CD4-positive, alpha-beta T cell (primary cell): ENCODE data around the gene DPEP2NB. TPM values are rescaled to one million over a fixed set of nuclear protein-coding genes. Genes with fewer than 3 reads are reported as not detected.

Source experiments
- ATAC-seq: fragments of 200-7000 bp; cut with Tn5 transposase; one replicate; pipeline ENCODE4 v1.10.0; 2022; ENCODE audit warnings: mild to moderate bottlenecking; ENCODE audit not compliant: poor library complexity
- CTCF ChIA-PET: fragments of 350-600 bp; sonication (Branson Sonifier 250); formaldehyde crosslinking; loops from one replicate; lab custom pipeline; 2021; ENCODE audit warnings: antibody characterized with exemption, inconsistent platforms; lab: Charles Lee
- POLR2A ChIA-PET: fragments of 350-600 bp; sonication (Branson Sonifier 250); formaldehyde crosslinking; loops from one replicate; lab custom pipeline; 2021; ENCODE audit warnings: antibody characterized with exemption, inconsistent platforms; lab: Charles Lee
- DNase-seq, 14 experiments: peaks; one replicate each; pipeline ENCODE4 v3.0.0-alpha.2; 2013 to 2020; ENCODE audit warnings: mixed read lengths in 2 of 14
- H3K27ac ChIP-seq, 2 donors: one replicate each; pipeline versions ENCODE4 v1.5.1 to v1.7.0; 2013; ENCODE audit warnings: low read length in 2 of 2, low read depth in 1 of 2, mild to moderate bottlenecking in 1 of 2
- H3K27me3 ChIP-seq, 2 experiments: 1 replicate in 1 of 2; 2 replicates in 1 of 2; pipeline versions ENCODE4 v1.6.1 to v1.7.0; 2013; ENCODE audit warnings: low read length in 2 of 2, control low read depth in 1 of 2, mild to moderate bottlenecking in 1 of 2, moderate library complexity in 1 of 2; ENCODE audit not compliant: insufficient read depth in 2 of 2, control insufficient read depth in 1 of 2
- H3K36me3 ChIP-seq: one replicate; pipeline ENCODE4 v1.6.1; 2013; ENCODE audit warnings: low read length, control low read depth; ENCODE audit not compliant: insufficient read depth
- H3K4me1 ChIP-seq: one replicate; pipeline ENCODE4 v1.6.1; 2013; ENCODE audit warnings: low read length, control low read depth; ENCODE audit not compliant: insufficient read depth
- H3K4me3 ChIP-seq: one replicate; pipeline ENCODE4 v1.5.1; 2013; ENCODE audit warnings: mild to moderate bottlenecking, low read length, moderate library complexity
- H3K9me3 ChIP-seq, 2 experiments: 1 replicate in 1 of 2; 2 replicates in 1 of 2; pipeline versions ENCODE4 v1.6.1 to v1.7.0; 2013; ENCODE audit warnings: low read length in 2 of 2, mild to moderate bottlenecking in 2 of 2, control low read depth in 1 of 2, moderate library complexity in 1 of 2; ENCODE audit not compliant: control insufficient read depth in 1 of 2, insufficient read depth in 1 of 2
- H3K27ac Mint-ChIP-seq: one replicate; pipeline ENCODE4 v1.8.0; 2020; ENCODE audit warnings: mixed read lengths
- H3K27me3 Mint-ChIP-seq: one replicate; pipeline ENCODE4 v1.8.0; 2021; ENCODE audit warnings: mixed read lengths
- H3K36me3 Mint-ChIP-seq: one replicate; pipeline ENCODE4 v1.8.0; 2021; ENCODE audit warnings: low read depth, mixed read lengths
- H3K4me1 Mint-ChIP-seq: one replicate; pipeline ENCODE4 v1.8.0; 2021; ENCODE audit warnings: low read depth, mixed read lengths
- H3K4me3 Mint-ChIP-seq: one replicate; pipeline ENCODE4 v1.8.0; 2020; ENCODE audit warnings: mild to moderate bottlenecking, mixed read lengths
- H3K9me3 Mint-ChIP-seq: one replicate; pipeline ENCODE4 v1.8.0; 2020; ENCODE audit warnings: mixed read lengths
- intact Hi-C, 2 experiments: fragments of 100-400 bp; cut with DNase I in 1 of 2; cut with micrococcal nuclease in 1 of 2; formaldehyde crosslinking; loops; one replicate each; pipeline versions ENCODE4 v1.15.1 to v1.9.0; 2023 to 2025; cut with DNase I, micrococcal nuclease
- total RNA-seq, 174 experiments: library from RNA in 2 of 174; stranded (reverse) in 2 of 174; gene quantifications; one replicate each; pipeline ENCODE4 v1.2.3 and lab custom pipeline; 2021 to 2026
- TF ChIP-seq, protein P1 (sequence below): fragments of 200-600 bp; IDR thresholded peaks from one replicate; pipeline ENCODE4 v1.8.0; 2022; ENCODE audit warnings: antibody characterized with exemption, mild to moderate bottlenecking

Gene DPEP2NB
- total RNA-seq, 2 experiments from 2014 or later: not detected

DNA sequence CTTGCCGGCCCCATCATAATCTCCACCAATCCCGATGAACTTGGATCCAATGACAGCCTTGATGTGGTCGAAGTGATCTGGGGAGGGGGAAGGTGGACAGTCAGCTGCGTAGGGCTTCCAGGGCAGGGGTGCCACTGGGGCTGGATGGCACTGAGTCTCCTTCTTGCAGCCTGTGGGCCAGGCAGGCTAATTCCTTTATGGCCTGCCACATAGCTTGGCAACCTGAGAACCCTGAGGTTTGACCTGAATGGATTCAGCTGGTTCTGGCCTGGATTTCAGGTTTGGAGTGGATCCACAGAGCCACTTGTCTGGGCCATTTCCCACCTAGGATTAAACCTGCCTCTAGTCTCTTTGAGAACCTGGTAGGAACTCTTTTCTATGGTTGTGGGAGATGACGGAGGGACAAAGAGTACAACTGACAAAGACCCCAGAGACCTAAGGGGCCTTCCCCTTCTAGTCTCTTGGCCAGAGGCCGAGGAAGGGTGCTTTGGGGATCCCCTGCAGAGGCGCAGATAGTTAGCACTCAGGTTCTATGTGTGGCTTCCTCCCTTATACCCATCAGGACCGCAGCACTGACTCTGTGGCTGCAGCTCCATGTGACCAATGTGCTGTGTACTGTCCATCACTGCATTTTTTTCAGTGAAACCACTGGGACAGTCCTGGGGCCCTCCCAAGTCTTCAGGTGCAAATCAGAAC lies 26.2 kb downstream of the DPEP2NB start:
- Histone ChIP-seq H3K4me1 (peaks cover 31% of the 10 kb centered on the region), H3K9me3 (no peaks in the 10 kb centered on the region), H3K27me3 (no peaks in the 10 kb centered on the region), H3K27ac (peak overlapping the region in 1 of 2 donors; percentile 11), H3K36me3 (peaks cover 17% of the 10 kb centered on the region), H3K4me3 (no peak overlapping the region)
- no peaks in the 10 kb centered on the region for H3K27me3 Mint-ChIP-seq
- intact Hi-C loops: no loop called here
- TF ChIP-seq, protein P1, sequence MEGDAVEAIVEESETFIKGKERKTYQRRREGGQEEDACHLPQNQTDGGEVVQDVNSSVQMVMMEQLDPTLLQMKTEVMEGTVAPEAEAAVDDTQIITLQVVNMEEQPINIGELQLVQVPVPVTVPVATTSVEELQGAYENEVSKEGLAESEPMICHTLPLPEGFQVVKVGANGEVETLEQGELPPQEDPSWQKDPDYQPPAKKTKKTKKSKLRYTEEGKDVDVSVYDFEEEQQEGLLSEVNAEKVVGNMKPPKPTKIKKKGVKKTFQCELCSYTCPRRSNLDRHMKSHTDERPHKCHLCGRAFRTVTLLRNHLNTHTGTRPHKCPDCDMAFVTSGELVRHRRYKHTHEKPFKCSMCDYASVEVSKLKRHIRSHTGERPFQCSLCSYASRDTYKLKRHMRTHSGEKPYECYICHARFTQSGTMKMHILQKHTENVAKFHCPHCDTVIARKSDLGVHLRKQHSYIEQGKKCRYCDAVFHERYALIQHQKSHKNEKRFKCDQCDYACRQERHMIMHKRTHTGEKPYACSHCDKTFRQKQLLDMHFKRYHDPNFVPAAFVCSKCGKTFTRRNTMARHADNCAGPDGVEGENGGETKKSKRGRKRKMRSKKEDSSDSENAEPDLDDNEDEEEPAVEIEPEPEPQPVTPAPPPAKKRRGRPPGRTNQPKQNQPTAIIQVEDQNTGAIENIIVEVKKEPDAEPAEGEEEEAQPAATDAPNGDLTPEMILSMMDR: no peak
- peaks cover 9% of the 10 kb centered on the region for H3K36me3 Mint-ChIP-seq
- H3K27ac Mint-ChIP-seq: peak overlapping the region; percentile 60
- H3K4me3 Mint-ChIP-seq: no peak overlapping the region
- peaks cover 29% of the 10 kb centered on the region for H3K4me1 Mint-ChIP-seq
- H3K9me3 Mint-ChIP-seq: no peaks in the 10 kb centered on the region
- ChIA-PET POLR2A (interaction anchor here (1.1 to 5.1 kb wide), 3 partner anchors 14 to 54 kb away, joined by 4 to 23 read pairs (median 7); no protein-coding TSS in a partner anchor), CTCF (interaction anchor here (0.9 kb wide), 1 partner anchor 51 kb away, joined by 4 read pairs; no protein-coding TSS in a partner anchor)
- no peak for DNase-seq
- no peak for ATAC-seq

DNA sequence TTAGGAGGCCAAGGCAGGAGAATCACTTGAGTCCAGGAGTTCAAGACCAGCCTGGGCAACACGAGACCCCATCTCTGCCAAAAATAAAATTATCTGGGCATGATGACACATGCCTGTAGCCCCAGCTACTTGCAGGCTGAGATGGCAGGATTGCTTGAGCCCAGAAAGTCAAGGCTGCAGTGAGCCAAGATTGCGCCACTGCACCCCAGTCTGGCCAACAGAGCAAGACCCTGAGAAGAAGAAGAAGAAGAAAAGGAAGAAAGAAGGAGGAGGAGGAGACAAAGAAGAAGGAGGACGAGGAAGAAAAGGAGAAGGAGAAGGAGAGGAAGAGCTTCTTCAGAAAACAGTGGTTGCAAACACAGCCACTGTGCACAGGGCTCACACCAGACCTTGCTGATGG lies 27.0 kb downstream of the DPEP2NB start:
- Mint-ChIP-seq H3K27me3 (no peaks in the 10 kb centered on the region), H3K9me3 (no peaks in the 10 kb centered on the region), H3K4me3 (no peak overlapping the region), H3K4me1 (peaks cover 31% of the 10 kb centered on the region), H3K36me3 (peaks cover 9% of the 10 kb centered on the region), H3K27ac (peak overlapping the region; percentile 60)
- intact Hi-C loops: no loop called here
- Histone ChIP-seq H3K9me3 (no peaks in the 10 kb centered on the region), H3K36me3 (peaks cover 17% of the 10 kb centered on the region), H3K4me1 (peaks cover 31% of the 10 kb centered on the region), H3K27ac (no peak overlapping the region), H3K4me3 (no peak overlapping the region), H3K27me3 (no peaks in the 10 kb centered on the region)
- DNase-seq: no peak
- ChIA-PET POLR2A (interaction anchor here (1.1 to 5.1 kb wide), 6 partner anchors 11 to 53 kb away, joined by 3 to 23 read pairs (median 6); partner anchors contain the start of gene DPEP2), CTCF (interaction anchor here (2.5 kb wide), 1 partner anchor 52 kb away, joined by 11 read pairs; no protein-coding TSS in a partner anchor)
- ATAC-seq: no peak
- TF ChIP-seq, protein P1: no peak

DNA sequence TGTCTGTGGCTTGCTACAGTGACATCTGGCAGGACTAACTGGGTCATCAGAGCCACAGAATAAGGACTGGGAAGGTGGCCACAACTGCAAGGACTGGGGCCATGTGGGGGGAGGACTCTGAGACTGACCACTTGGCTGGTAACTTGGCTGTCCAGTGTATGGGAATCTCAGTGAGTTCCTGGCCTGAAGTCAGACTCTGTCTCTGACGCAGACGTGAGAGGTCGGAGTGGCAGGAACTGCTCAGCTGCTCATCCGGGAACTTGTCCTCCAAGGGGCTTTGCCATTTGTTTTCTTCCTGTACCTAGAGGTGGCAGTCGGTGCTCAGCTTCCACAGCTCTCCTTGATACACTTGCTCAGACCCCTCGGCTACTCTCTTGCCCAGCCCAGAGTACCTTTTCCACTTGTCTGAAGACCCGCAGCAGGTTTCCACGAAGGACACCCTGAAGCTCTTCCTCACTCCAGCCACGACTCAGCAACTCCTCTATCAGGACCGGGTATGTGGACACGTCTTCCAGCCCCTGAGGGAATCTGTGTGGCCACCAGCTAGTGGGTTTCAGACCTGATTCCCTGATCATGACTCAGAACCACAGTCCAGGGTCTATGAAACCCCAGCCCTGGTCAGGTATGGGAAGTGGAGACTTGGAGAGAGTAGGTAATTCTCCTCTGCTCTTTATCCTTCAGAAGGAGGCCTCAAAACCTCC lies 28.1 kb downstream of the DPEP2NB start:
- CTCF ChIA-PET: interaction anchor here (2.5 kb wide), 1 partner anchor 53 kb away, joined by 11 read pairs; no protein-coding TSS in a partner anchor
- Histone ChIP-seq H3K36me3 (peaks cover 17% of the 10 kb centered on the region), H3K9me3 (no peaks in the 10 kb centered on the region), H3K27me3 (no peaks in the 10 kb centered on the region), H3K4me3 (no peak overlapping the region), H3K4me1 (peaks cover 29% of the 10 kb centered on the region), H3K27ac (peak overlapping the region in 1 of 2 donors; percentile 32)
- no peaks in the 10 kb centered on the region for H3K27me3 Mint-ChIP-seq
- POLR2A ChIA-PET: interaction anchor here (1.1 to 5.1 kb wide), 5 partner anchors 12 to 98 kb away, joined by 3 to 23 read pairs (median 3); partner anchors contain the start of genes DPEP2 and NFATC3
- TF ChIP-seq, protein P1: no peak
- intact Hi-C loops: no loop called here
- peaks cover 9% of the 10 kb centered on the region for H3K36me3 Mint-ChIP-seq
- DNase-seq: no peak
- no peaks in the 10 kb centered on the region for H3K9me3 Mint-ChIP-seq
- H3K4me1 Mint-ChIP-seq: peaks cover 32% of the 10 kb centered on the region
- peak overlapping the region; percentile 79 for H3K27ac Mint-ChIP-seq
- H3K4me3 Mint-ChIP-seq: no peak overlapping the region
- ATAC-seq: no peak
